Measurements from ENCODE around the gene THADA. TPM values are rescaled to one million over a fixed set of nuclear protein-coding genes. Genes with fewer than 3 reads are reported as not detected.

The THADA gene
- total RNA-seq, 4 donors from 2014 or later, result 26.2 to 58.3 (median 29.7) TPM

GRCh38 chr2:43315482-43315881, 280.4 kb downstream of the THADA start:
- TF ChIP-seq POLR2A (IDR thresholded peaks at IDR 0.05), result no peak
- no peak for TF ChIP-seq POLR2AphosphoS5 (IDR thresholded peaks at IDR 0.05)
- TF ChIP-seq EP300 (IDR thresholded peaks at IDR 0.05), result no peak
- TF ChIP-seq CTCF (IDR thresholded peaks at IDR 0.05), result no peak
- no peak for DNase-seq (ENCODE audit: low spot score in 2 of 2)
- Histone ChIP-seq H3K4me1 (peaks cover 28% of the 10 kb centered on the region), H3K27ac (no peak overlapping the region), H3K36me3 (no peaks in the 10 kb centered on the region), H3K27me3 (no peaks in the 10 kb centered on the region), H3K9me3 (no peaks in the 10 kb centered on the region), H3K4me3 (no peak overlapping the region)
- WGBS, result 95% methylated on average over 2 of the region's 2 CpGs

- 80% methylated on average over 5 of the region's 5 CpGs for WGBS
Observed at GRCh38 chr2:43314299-43314927, 281.4 kb downstream of the THADA start.

GRCh38 chr2:43313642-43314017, 282.2 kb downstream of the THADA start:
- no peaks in the 10 kb centered on the region for H3K36me3 ChIP-seq
- H3K27me3 ChIP-seq, result no peaks in the 10 kb centered on the region
- 99% methylated on average over 5 of the region's 6 CpGs for WGBS
- H3K4me3 ChIP-seq, result no peak overlapping the region
- no peak for DNase-seq (ENCODE audit: low spot score in 2 of 2)
- peak overlapping the region; percentile 10 for H3K27ac ChIP-seq
- peaks cover 28% of the 10 kb centered on the region for H3K4me1 ChIP-seq
- no peaks in the 10 kb centered on the region for H3K9me3 ChIP-seq
- TF ChIP-seq EP300 (IDR thresholded peaks at IDR 0.05) (no peak), POLR2AphosphoS5 (IDR thresholded peaks at IDR 0.05) (no peak)

More at GRCh38 chr2:43314299-43314927, 281.4 kb downstream of the THADA start:
- no peaks in the 10 kb centered on the region for H3K9me3 ChIP-seq
- H3K27me3 ChIP-seq, result no peaks in the 10 kb centered on the region
- no peaks in the 10 kb centered on the region for H3K36me3 ChIP-seq
- H3K27ac ChIP-seq, result peak overlapping the region; percentile 10
- no peak overlapping the region for H3K4me3 ChIP-seq
- no peak for DNase-seq (ENCODE audit: low spot score in 2 of 2)
- peaks cover 28% of the 10 kb centered on the region for H3K4me1 ChIP-seq
- TF ChIP-seq POLR2AphosphoS5 (IDR thresholded peaks at IDR 0.05), result no peak
- no peak for TF ChIP-seq CTCF (IDR thresholded peaks at IDR 0.05)
- TF ChIP-seq EP300 (IDR thresholded peaks at IDR 0.05), result no peak
- no peak for TF ChIP-seq POLR2A (IDR thresholded peaks at IDR 0.05)

- TF ChIP-seq POLR2A (IDR thresholded peaks at IDR 0.05), result no peak
- no peak for TF ChIP-seq CTCF (IDR thresholded peaks at IDR 0.05)
- no peak for TF ChIP-seq POLR2AphosphoS5 (IDR thresholded peaks at IDR 0.05)
- no peak for TF ChIP-seq EP300 (IDR thresholded peaks at IDR 0.05)
- H3K27ac ChIP-seq, result peak overlapping the region; percentile 10
- 63% methylated on average over 7 of the region's 7 CpGs for WGBS
- H3K4me3 ChIP-seq, result no peak overlapping the region
- no peaks in the 10 kb centered on the region for H3K9me3 ChIP-seq
- peaks cover 28% of the 10 kb centered on the region for H3K4me1 ChIP-seq
- no peak for DNase-seq (ENCODE audit: low spot score in 2 of 2)
- no peaks in the 10 kb centered on the region for H3K36me3 ChIP-seq
- H3K27me3 ChIP-seq, result no peaks in the 10 kb centered on the region
Observed at GRCh38 chr2:43312755-43313641, 282.8 kb downstream of the THADA start.

GRCh38 chr2:43311276-43311675, 284.6 kb downstream of the THADA start:
- H3K4me1 ChIP-seq, result peaks cover 40% of the 10 kb centered on the region
- H3K27me3 ChIP-seq, result no peaks in the 10 kb centered on the region
- H3K9me3 ChIP-seq, result no peaks in the 10 kb centered on the region
- TF ChIP-seq CTCF (IDR thresholded peaks at IDR 0.05), result no peak
- TF ChIP-seq EP300 (IDR thresholded peaks at IDR 0.05), result no peak
- TF ChIP-seq POLR2AphosphoS5 (IDR thresholded peaks at IDR 0.05), result no peak
- no peak for TF ChIP-seq POLR2A (IDR thresholded peaks at IDR 0.05)
- H3K27ac ChIP-seq, result peak overlapping the region; percentile 10
- no peak overlapping the region for H3K4me3 ChIP-seq
- DNase-seq (ENCODE audit: low spot score in 2 of 2), result no peak
- H3K36me3 ChIP-seq, result no peaks in the 10 kb centered on the region

Measured in suprapubic skin (tissue), 4 donors.